ENCODE results near the gene SCCPDH. TPM values are rescaled to one million over a fixed set of nuclear protein-coding genes. Genes with fewer than 3 reads are reported as not detected.

The SCCPDH gene
- total RNA-seq, 1 donor from 2014 or later, result 31.3 TPM

DNA sequence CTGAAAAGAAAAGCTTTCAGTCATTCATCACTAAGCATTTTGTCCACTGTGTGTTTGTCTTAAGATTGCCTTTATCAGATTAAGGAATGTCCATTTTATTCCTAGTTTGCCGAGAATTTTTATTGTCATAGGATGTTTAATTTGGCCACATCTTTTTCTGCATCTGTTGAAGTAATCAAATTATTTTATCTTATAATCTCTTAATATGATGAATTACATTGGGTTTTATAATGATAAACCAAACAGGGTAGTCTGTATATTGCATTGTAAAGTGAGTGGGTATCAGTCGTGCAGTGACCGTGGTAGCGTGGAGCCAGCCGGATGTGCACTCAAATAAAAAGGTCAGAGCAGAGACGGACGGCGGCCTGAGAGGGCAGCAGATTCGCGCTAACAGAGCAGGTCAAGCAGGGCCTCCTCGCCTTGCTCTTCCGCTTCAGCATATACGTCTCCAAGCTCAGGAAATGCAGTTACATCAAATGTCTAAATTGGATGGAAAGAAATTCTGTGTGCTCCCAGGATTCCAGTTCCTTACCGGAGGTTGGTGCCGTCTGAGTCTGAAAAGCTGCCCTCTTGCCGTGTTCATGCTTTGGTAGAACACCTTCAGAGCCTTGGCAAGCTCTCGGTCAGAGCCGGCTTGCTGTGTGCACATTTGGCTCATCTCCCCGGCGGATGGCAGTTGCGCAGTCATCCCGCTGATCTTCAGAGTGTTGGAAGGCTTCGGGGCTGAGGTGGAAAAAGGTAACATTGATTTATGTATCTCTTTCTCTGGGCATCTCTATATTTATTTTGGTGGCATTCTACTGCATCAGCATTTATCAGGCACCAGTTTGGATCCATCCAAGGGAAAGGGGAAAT is 51.5 kb downstream of the SCCPDH start:
- intact Hi-C loops (cut with DNase I), result no loop called here
- no peak for DNase-seq (ENCODE audit: low spot score)

DNA sequence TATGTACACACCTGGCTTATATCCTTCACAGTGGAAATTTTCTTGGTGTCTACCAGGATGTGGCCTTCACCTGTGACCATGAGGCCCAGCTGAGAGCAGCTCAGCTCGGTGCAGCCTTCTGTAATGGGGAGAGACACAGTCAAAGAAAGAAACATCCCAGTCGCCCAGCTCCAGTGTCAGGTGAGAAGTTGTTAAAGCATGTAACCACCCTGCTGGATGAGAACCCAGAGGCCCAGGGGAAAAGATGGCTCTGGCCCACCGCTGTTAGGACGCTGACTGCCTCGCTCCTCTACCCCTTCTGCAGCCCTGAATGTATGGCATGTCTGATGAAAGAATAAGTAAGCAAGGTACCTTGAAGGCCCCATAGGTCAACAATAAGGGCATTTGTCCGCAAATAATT is 52.7 kb downstream of the SCCPDH start:
- DNase-seq (ENCODE audit: low spot score), result no peak
- intact Hi-C loops (cut with DNase I), result no loop called here

DNA sequence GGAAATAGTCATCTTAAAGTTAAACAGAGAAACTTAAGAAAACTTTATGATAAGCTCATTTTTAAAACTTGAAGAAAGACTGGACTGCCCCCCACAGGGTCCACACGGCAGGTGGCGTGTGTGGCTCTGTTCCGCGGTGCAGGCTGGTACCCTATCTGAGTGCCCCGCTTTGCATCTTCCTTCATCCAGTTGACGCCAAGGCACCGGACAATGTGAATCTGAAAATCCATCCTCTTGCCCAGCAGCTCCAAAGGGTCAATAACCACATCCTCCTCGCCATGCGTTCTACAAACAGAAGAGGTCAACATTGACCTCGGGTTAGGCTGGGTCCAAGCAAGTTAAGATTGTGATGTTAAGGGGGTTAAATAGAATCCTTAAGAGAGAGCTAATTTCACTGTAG is 54.5 kb downstream of the SCCPDH start:
- intact Hi-C loops (cut with DNase I), result no loop called here
- no peak for DNase-seq (ENCODE audit: low spot score)

DNA sequence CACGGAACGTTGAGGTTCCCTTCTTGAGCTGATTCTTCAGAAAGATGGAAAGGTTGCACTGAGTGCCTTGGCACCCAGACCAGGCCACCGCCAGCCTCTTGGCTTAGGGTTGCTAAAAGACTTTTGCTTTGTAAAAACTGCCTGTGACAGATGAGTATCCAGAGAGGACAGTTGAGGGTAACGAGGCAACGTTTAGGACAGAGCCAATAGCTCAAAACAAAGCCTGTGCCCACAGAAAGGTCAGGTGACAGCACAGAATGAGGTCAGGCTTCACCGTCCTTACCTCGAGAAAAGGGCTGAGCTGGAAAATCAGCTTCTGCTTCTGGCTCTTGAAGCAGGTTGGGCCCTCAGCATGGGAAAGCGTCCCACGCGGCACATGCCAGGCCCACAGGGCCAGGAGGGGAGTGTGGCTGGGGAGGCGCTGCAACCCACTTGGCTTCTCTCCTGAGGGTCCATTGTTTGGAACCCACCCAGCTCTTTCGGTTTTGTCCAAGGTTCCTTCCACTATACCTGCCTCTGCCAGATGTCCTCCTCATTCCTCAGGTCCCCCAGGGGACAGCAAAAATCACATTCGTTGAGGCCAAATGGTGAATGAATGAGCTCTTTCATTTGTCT is 55.5 kb downstream of the SCCPDH start:
- no peak for DNase-seq (ENCODE audit: low spot score)
- intact Hi-C loops (cut with DNase I), result no loop called here

DNA sequence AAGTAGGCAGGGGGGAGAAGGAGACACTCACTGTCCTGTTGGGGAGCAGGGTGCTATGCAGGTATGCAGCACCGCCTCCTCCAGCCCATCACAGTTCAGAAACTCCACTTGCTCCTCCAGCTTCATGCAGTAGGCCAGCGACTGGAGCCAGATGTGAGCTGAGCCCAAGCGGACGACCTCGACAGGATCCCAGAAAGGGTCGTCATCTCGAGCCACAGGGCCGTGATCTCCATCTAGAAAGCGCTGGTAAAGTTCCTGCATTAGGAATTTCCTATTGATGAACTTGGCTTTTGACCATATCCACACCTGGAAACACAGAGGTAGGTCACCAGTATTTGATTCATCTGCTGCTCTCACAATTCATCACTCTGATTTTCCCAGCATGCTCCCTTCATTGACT is 56.1 kb downstream of the SCCPDH start:
- intact Hi-C loops (cut with DNase I), result no loop called here
- DNase-seq (ENCODE audit: low spot score), result no peak

DNA sequence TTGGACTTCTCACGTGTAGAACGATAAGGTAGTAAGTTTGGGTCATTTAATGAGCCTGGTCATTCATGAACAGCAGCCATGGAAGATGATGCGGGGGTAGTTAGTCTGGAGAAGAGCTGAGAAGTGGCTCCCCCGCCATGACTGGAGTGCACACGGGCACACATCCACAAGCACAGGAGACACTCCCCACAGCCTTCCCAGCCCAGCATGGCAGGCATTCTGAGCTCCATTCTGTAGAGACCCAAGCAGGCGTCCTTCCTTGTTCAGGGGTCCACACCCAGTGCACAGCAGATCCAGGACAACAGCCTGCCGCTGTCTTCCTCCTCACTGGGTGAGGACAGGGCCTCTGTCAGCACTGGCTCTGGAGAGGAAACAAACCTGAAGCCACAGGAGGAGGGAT is 57.0 kb downstream of the SCCPDH start:
- DNase-seq (ENCODE audit: low spot score), result no peak
- intact Hi-C loops (cut with DNase I), result no loop called here

DNA sequence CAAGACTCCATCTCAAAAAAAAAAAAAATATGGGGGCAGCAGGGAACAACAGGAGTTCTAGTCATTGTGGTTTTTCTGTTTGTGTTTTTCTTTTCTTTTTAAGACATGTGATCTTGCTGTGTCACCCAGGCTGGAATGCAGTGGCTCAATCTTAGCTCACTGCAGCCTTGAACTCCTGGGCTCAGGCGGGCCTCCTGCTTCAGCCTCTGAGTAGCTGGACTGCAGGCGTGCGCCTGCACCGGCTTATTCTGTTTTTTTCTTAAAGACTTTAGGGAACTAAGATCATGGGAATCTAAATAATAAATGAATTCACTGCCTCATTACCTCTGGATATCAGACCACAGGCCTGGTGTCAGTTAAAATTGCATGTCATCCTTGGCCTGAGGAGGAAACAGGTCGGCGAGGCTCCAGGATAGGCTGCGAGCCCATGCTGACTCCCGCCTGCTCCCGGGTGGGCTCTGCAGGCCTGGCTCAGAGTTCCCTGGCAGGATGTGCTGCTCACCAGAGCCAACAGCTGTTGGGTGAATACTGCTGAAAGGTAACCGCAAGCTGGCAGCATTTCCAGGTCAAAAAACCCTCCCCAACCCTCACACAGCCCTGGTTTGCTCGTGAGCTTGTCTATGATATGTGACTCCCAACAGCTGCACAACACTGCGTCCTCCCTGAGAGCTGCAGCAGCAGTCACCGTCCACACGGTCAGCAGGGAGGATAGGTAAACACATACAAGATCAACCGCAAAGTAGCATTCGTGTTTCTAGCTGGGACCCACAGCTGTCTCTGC is 58.1 kb downstream of the SCCPDH start:
- intact Hi-C loops (cut with DNase I), result no loop called here
- DNase-seq (ENCODE audit: low spot score), result no peak

DNA sequence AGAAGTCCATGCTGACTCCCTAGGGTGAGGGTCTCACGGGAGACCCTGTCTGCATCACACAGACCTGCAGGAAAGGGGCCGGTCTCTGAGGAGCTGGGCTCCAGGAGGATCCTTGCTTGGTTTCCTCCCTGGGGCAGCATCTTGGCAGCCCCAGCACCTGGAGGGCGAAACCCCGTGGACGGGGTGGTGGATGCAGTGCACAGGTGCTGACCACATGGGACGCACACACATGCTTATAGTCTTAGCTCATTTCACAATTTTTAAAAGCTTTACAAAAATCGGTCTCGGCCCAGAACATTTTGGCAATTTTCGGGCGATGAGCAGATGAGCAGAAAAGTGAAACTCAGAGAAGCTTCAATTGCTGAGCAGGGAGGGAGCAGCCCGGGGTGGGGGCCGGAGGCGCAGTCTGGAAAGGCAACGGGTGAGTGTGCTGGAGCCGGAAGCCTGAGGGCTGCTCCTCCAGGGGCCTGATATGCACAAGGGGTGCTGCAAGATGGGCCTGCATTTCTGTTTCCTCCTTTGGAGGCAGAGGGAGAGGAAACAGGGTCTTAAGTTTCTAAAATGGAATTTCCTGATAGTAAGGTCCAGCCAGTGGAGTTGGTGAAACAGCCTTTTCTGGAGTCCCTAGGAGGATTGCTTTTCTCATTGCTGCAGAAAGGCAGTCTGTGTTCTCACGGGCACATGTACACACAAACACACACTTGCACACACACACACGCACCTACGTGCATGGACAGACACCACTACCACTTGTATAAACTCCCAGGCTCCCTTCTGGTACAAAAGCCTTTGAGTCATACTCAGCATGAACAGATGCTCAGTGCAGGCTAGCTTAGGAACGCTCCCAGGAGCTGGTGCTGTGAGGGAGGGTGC is 60.6 kb downstream of the SCCPDH start:
- intact Hi-C loops (cut with DNase I), result no loop called here

DNA sequence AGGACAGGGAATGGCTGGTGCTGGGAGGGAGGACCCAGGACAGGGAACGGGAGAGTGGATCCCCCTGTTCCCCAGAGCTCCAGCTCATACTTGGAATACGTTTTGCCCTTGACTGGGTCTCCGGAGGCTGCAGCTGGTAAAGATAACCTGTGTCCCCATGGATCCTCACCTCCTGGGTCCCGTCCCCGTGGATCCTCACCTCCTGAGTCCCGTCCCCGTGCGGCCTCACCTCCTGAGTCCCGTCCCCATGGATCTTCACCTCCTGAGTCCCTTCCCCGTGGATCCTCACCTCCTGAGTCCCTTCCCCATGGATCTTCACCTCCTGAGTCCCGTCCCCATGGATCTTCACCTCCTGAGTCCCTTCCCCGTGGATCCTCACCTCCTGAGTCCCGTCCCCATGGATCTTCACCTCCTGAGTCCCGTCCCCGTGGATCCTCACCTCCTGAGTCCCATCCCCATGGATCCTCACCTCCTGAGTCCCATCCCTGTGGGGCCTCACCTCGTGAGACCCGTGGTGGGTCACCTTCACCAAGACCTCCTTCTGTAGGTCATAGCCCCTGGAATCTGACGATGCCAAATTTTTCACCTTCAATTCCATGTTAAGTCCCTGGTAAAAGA is 61.4 kb downstream of the SCCPDH start:
- intact Hi-C loops (cut with DNase I), result no loop called here
- DNase-seq (ENCODE audit: low spot score), result no peak

More for the DNA sequence above, 60.6 kb downstream of the SCCPDH start:
- no peak for DNase-seq (ENCODE audit: low spot score)

DNA sequence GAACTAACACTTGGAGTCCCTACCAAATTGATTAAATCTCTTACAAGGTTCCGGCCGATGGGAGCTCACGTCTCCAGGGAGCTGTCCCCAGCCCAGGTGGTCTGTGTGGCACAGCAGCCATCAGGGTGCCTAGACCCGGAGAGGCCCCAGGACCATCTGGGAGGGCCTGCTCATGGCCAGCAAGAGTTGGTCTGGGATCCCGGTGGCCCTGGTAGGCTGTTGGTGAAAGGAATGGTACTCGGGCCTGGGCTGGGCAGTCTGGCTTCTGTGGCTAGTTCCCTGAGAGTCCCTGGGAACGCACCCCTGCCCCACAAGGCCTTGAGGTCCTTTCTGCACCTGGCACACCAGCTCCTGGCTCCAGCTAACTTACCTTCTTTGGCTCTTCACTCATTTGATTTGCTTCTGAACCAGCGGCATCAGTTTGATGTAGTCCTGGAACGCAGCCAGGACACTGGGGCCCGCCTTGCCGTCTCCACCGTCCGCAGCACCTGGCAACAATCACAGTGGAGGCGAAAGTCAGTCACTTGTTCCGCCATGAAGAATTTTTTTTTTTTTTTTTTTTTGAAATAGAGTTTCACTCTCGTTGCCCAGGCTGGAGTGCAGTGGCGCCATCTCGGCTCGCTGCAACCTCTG is 62.5 kb downstream of the SCCPDH start:
- intact Hi-C loops (cut with DNase I), result no loop called here
- DNase-seq (ENCODE audit: low spot score), result no peak

DNA sequence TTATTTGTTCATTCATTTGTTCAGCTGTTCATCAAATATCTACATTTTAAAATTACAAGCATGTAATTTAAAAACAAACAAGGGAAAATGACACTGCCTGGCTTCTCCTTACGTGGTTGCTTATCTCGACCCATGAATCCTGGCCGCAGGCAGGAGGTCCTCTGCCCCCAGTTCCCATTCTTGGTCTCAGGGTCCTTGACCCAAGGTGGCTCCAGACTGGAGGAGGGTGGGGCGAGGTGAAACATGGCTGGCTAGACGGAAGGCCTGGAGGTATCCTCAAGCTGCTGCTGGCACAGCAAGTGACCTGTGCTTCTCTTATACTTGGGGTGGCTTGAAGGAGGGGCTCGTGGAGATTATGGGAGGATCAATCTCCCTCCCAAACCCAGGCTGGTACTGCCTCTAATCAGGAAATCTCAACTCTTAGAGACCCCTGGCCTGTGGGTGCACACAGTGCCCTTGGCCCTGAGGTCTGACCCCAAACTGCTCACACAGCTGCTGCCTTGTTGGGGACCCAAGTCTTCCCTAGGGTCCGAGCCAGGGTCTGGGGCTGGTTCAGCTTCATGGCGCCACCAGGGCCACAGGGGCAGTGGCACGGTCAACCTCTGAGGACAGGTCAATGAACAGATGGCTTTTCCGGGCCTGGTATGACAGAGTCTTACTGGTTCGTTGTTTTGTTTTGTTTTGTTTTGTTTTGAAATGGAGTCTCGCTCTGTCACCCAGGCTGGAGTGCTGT is 63.7 kb downstream of the SCCPDH start:
- intact Hi-C loops (cut with DNase I), result no loop called here
- DNase-seq (ENCODE audit: low spot score), result no peak

DNA sequence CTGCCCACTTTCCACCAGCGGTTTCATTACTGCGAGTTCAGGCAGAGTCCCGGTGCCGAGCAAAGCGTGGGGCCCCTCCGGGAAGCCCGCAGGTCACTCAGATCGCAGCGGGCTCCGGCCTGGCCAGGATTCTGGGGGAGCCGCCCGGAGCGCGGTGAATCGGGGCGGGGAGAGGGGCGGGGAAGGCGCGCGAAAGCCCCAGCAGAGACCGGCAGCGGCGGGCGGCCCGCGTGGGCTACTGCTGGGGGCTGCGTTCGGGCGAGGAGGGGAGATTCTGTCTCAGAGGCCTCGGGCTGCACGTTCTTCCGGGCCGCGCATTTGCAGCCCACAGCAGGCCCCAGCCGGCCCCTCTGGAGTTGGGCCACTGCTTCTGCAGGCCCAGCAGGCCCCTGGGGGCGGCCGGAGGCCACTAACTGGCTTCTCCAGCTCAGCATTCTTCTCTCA is 64.7 kb downstream of the SCCPDH start:
- intact Hi-C loops (cut with DNase I), result no loop called here
- DNase-seq (ENCODE audit: low spot score), result peak; percentile 66

DNA sequence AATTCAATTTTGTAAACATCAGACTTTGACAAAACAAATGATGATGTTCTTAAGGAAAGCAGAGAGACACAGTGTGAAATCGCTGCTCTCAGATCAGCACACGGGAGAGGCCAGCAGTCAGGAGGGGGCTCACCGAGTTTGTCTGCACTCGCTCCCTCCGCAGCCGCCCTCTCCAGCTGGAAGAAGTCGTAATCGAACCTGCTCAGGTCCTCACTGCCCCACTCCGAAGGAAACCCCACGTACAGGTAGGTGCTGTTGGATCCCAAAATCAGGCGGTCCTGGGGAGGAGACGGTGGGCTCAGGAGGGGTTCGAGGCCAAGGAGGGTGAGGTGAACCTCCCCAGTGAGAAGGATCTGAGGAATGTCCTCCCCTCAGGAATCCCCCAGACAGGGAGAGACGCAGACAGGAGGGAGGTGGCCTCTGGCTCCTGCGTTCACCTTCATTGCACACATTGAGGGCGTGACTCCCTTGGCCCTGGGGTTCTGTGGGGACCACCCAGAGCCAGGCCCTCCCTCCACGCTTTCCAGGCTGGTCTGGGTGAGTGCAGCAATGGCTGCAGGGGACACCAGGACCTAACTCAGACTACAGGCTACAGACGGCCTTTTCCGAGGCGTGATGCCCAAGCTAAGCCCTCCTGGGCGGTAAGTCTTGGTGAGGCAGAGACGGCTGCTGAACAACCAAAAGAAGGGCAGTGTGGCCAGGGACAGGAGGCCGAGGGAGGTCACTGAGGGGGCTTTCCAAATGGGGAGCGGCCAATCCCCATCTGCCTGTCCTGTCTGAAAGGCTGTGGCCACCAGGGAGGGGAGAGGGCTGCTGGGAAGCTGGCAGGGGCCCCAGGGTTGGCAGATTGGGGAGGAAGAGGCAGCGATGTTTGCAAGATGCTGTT is 65.5 kb downstream of the SCCPDH start:
- DNase-seq (ENCODE audit: low spot score), result peak; percentile 66
- intact Hi-C loops (cut with DNase I), result no loop called here

DNA sequence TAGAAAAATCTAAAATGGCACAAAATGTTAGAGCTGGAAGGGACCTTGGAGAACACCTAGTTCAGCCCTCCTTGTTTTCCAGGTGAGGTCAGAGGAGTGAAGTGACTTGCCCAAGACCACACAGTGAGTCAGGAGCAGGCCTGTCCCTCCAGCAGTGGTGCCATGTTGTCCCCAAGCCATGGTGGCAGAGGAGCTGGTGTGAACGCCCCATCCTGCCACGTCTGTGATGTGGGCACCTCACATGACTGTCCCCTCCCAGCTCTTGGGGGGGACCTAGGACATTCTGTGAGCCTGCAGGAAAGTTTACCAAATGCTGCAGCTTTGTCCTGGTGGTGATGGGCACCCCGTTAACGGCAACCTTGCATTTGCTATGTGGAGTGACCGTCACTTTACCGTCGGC is 66.2 kb downstream of the SCCPDH start:
- DNase-seq (ENCODE audit: low spot score), result peak; percentile 66
- intact Hi-C loops (cut with DNase I), result no loop called here

DNA sequence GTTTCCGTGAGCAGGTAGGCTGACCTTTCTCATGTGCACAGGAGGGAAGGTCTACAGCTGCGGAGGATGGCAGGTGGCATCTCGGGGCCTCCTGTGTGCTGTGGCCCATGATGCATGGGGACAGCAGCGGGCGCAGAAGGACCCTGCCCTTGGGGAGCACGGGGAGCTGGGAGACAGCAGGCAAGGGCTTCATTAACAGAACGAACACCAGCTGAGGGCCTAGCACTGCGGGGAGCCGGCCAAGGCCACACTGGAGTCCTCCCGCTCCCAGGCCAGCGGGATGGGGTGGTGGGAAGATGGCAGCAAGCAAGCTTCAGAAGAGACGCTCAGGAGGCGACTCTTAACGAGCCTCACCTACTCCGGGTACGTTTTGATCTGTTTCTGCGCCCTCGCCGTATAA is 66.6 kb downstream of the SCCPDH start:
- intact Hi-C loops (cut with DNase I), result no loop called here
- peak; percentile 73 for DNase-seq (ENCODE audit: low spot score)

DNA sequence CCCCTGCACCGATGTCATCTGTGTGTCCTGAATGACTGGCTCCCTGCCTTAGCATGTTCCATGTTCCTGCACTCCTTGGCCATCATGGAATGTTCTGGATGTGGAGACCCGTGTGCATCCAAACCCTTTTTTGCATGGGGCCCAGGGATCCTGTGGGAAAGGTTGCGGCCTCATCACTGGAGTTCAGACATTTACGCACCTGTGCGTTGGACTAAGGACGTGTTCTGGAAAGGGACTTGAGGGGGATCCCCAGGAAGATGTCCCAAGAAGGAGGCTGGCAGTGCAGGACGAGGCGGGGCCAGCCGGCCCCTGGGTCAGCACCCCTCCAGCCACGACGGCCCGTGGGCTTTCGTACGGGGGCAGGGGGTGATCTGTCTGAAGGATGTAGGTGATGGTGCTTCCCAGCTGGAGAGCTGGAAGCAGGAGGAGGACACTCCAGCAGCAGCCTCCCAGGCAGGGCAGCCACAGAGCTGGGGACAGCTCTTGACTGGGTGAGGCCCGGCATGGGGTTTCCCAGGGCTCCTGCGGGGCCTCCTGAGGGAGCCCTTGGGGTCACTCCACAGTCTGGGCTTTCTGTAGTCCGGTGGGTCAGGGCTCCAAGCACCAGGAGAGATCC is 67.2 kb downstream of the SCCPDH start:
- peak; percentile 74 for DNase-seq (ENCODE audit: low spot score)
- intact Hi-C loops (cut with DNase I), result no loop called here

DNA sequence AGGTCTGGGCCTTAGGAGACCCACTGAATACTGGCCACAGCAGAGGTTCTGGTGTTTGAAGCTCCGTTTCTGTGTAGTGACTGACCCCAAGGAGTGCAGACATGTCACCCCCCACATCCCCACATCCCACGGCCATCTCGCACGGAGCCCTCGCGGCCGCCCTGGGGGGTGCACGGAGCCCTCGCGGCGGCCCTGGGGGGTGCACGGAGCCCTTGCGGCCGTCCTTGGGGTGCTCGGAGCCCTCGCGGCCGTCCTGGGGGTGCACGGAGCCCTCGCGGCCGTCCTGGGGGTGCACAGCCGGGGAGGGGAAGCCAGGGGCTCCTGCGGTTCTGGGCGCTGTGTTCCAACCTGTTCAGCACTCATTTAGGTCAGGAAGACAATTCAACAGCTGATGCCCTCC is 68.4 kb downstream of the SCCPDH start:
- peak; percentile 60 for DNase-seq (ENCODE audit: low spot score)
- intact Hi-C loops (cut with DNase I), result no loop called here
